GM21529 (cell line): ENCODE data around the gene MRPL42.
"Not testable (repeated sequence)": the region's sequence is repeated elsewhere in the genome, so short reads cannot be mapped to it uniquely, and the experiment has no call there.

ENCODE experiments used
- ATAC-seq: cut with Tn5 transposase; IDR thresholded peaks from one replicate; pipeline ENCODE4 v1.9.1; 2021; ENCODE audit not compliant: unreplicated experiment

Gene MRPL42

GRCh38 chr12:93467351-93468007 lies at the start of gene MRPL42:
TSS of gene MRPL42 (plus strand) at chr12:93467514. CDS start at chr12:93469286, 1,772 bp downstream.
- peak; percentile 89 for ATAC-seq

GRCh38 chr12:93417967-93418480 lies 49.3 kb upstream of the MRPL42 start:
- ATAC-seq: no peak

DNA sequence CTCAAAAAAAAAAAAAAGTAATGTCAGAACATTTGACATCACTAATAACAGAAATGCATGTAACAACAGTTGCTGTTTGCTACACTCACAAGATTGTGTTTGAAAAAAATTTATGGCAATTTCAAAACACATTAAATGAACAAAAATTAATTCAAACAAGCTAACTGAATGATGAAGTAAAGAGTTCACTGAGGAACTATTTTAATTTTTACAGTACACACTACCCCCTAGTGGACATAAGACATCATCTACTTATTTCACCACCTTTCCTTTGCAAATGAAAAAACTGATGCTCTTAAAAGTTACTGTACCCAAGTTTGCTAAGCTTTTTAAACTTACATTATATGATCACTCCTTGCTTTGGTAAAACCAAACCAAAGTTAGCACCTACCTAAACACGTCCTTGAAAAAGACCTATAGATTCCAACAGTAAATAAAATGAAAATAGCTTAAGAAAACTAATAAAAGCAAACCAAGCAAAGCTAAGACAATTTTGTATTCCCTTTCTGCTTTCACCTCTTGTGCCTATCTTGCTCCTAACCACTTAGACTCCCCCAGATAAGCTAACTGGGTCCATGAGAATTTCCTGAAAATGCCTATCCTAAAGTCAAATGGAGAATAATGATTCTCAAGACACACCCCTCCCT lies 47.8 kb upstream of the MRPL42 start:
- no peak for ATAC-seq

DNA sequence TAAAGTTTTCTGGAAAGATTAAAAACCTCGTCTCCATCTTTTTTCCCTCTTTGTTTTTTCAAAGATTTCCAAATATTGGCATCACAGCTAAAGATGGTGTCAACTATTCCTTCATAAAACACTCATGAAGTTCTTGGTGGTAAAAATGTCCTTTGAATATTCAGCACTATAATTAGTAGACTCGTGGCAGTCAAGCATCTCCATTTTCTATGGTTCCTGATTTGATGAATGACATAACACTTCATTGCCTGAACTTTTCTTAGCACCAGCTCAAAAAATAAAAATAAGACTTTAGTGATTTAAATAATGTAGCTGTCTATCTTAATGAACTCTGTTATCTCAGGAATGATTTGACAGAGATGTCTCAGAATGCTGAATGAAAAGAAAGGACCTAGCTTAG lies 45.3 kb upstream of the MRPL42 start:
- no peak for ATAC-seq

GRCh38 chr12:93425736-93426411 lies 41.4 kb upstream of the MRPL42 start:
- peak; percentile 2 for ATAC-seq

GRCh38 chr12:93426412-93426805 lies 40.9 kb upstream of the MRPL42 start:
- peak; percentile 41 for ATAC-seq

DNA sequence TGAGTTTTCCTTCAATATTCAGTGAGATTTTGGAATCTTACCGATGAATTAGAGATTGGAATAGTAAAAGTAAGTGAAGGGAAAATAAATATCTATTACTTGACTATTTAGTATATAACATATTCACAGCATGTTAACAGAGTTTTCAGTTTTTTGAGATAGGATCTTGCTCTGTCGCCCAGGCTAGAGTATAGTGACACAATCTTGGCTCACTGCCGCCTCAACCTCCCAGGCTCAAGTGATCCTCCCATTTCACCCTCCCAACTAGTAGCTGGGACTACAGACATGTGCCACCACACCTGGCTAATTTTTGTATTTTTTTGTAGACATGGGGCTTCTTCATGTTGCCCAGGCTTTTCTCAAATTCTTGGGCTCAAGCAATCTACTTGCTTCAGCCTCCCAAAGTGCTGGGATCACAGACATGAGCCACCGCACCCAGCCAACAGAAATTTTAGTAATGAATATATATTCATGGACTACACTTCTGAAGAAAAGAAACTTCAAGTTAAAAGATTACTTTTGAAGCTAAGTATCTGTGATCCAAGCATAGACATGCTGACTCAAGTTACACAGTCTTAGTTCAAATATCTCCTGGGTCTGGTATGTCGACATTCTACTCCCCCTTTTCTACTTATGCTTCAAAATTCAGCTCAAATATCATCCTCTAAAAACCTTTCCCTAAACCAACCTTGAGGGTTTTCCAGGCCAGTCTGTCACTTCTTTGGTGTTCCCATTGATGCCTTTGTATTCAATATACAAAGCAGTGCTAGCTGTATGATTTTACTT lies 39.3 kb upstream of the MRPL42 start:
- ATAC-seq: no peak

DNA sequence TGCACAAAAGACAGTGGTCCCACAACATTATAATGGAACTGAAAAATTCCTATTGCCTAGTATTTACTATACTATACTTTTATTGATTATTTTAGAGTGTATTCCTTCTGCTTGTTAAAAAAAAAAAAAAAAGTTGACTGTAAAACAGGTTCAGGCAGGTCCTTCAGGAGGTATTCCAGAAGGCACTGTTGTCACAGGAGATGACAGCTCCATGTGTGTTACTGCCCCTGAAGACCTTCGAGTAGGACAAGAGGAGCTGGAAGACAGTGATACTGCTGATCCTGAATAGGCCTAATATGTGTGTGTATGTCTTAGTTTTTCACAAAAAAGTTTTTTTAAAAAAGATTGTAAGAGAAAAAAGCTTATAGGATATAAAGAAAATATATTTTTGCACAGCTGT lies 37.9 kb upstream of the MRPL42 start:
- ATAC-seq: no peak

DNA sequence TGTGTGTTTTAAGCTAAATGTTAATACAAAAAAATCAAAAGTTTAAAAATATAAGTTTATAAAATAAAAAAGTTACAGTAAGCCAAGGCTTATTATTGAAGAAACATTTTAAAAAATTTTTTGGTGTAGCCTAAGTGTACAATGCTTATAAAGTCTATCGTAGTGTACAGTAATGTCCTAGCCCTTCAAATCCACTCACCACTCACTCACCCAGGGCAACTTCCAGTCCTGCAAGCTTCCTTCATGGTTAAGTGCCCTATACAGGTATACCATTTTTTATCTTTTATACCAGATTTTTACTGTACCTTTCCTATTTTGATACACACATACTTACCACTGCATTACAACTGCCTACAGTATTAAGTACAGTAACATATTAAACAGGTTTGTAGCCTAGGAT lies 37.5 kb upstream of the MRPL42 start:
- ATAC-seq: no peak

- ATAC-seq: no peak
Observed at GRCh38 chr12:93430280-93430679, 37.0 kb upstream of the MRPL42 start.

DNA sequence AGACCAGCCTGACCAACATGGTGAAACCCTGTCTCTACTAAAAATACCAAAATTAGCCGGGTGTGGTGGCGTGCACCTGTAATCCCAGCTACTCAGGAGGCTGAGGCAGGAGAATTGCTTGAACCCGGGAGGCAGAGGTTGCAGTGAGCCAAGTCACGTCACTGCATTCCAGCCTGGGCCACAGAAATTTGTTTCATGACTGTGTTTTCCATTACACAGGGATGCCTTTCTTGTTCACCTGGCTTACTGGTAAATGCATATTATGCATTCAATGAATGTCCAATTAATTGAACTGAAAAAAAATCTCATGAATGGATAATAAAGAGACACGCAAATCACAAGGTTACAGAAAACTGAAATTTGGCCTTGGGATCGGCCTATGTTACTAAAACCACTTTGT lies 35.3 kb upstream of the MRPL42 start:
- not testable (repeated sequence) for ATAC-seq

GRCh38 chr12:93434256-93434865 lies 33.0 kb upstream of the MRPL42 start:
- no peak for ATAC-seq

DNA sequence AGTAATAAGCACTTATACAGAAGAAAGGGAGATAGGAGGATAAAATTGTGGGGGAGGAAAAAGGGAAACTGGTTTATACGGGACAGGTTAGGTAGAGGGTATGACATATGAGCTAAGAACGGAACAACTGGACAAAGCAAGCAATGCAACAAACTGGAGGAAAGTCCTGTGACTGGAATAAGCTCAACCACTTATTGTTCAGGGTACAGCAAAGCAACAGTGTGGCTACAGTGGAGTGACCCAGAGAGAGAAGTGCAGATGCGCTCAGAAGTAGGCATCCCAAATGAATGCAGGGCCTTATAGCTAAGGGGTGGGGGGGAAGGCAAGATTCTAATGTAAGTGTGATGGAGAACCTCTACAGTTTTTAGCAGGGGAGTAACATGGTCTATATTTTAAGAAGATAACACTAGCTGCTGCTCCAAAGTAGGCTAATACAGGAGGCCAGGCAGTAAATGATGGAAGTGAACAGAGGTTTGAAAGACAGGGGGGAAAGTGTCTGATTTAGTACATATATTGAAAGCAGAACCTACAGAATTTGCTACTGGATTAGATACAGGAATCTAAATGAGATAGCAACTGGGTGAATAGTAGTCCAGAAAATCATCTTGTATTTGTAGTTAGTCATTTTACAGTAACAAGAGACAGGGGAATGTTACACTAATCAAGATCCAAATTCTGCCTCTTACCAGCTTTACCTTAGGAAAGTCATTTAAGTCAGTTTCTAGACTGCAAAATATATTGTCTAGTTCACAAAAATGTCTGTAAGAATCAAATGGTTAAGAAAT lies 28.9 kb upstream of the MRPL42 start:
- ATAC-seq: no peak

DNA sequence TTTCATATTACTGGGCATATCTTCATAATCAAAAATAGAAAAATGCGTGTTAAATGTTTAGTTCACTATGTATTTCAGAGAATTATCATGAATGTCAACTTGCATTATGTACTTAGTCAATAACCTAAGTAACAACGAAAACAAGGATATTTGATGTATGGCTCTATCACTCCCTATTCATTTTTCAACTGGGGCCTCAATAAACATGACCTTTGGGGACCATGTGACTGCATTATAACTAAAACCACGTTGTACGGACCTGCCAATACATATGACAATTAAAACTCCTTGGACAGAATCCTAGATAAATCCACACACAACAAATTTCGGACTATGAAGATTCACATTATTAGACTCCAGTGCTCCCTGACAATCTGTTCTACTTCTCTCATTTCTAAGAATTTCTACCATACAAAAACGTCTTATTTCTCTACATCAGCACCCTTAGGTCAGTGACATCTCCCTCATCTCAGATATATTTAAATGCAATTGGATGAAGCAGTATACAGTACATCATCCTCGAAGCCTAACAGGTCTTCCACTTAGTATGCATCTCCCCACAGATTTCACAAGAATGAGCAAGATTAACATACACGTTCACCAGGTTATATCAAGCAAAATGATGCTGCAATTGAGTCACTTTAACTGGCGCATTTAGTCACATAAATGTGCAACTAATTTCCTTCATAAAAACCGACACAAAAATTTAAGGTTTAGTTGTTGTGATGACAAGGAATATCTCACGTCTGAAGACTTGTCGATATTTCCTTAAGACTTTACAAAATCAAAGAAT lies 27.1 kb upstream of the MRPL42 start:
- ATAC-seq: no peak

GRCh38 chr12:93441081-93441616 lies 26.2 kb upstream of the MRPL42 start:
- no peak for ATAC-seq

GRCh38 chr12:93441617-93442410 lies 25.5 kb upstream of the MRPL42 start, which contains the start of gene UBE2N:
TSS of gene UBE2N (minus strand) at chr12:93441947. CDS start at chr12:93441884, 63 bp downstream.
- peak; percentile 76 for ATAC-seq

DNA sequence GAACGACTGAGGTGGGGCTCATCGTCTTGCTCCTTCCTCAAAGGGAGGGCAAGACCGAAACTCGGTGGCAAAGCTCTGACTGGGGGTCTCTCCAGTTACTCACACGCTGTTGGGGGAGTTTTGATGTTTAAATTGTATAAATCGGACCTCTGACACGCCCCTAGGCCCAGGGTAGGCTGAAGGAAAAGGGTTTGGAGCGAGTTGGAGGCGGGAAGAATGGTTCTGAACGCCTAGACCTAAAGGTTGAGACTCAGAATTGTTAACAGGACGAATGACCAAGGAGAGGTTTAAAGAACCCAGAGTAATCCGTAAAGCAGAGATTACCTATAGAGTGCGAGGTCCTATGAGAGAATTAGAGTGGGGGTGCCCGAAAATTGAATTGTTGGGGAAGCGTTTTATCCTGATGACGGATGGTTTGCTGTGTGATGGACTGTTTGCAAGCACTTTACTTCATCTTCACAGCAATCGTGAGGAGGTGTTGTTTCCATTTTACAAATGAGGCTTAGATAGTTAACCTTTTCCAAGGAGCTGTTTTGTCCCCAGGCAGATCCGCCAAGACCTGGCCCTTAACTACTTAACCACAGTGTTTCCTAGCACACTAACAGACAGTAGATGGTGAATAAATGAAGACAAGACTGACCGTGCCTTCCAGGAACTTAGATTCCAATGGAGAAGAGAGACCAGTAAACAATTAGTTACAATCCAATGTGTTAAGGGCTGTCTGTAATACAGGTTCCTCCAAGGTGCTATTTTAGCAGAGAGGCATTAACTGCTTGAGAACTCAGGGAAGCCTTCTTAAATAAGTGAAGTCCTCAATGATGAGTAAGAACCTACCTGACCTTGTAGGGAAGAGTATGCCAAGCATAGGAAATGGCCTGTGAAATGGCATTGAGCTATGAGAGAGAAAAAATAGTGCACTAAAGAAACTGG lies 24.6 kb upstream of the MRPL42 start:
- ATAC-seq: no peak
